IMR-90 (cell line): ENCODE measurements around the gene GPR141. TPM values are rescaled to one million over a fixed set of nuclear protein-coding genes. Genes with fewer than 3 reads are reported as not detected.

Source experiments
- ATAC-seq: fragments of 200-7000 bp; cut with Tn5 transposase; 2 replicates; pipeline ENCODE4 v1.9.1; 2020; ENCODE audit warnings: low read depth, mild to moderate bottlenecking, moderate library complexity
- BruUV-seq: library from RNA; stranded (reverse); fragments of 400-500 nt; replicated peaks from 2 replicates; lab custom pipeline; 2021; lab: Mats Ljungman, UMichigan
- CTCF ChIA-PET: fragments of 300-600 bp; formaldehyde crosslinking; extraction: SDS; loops from one replicate; lab custom pipeline; 2021; ENCODE audit warnings: antibody characterized with exemption; lab: Yijun Ruan, JAX
- POLR2A ChIA-PET: fragments of 300-600 bp; sonication (Branson Sonifier 250); formaldehyde crosslinking; loops from one replicate; lab custom pipeline; 2022; ENCODE audit warnings: antibody characterized with exemption; ENCODE audit not compliant: unreplicated experiment; lab: Charles Lee
- DNase-seq: peaks from one replicate; pipeline ENCODE4 v3.0.0; 2013
- H2AFZ ChIP-seq: replicated peaks from 2 replicates; pipeline ENCODE3; 2013; ENCODE audit warnings: low read length, mild to moderate bottlenecking; ENCODE audit not compliant: poor library complexity
- H2AK5ac ChIP-seq: 2 replicates; pipeline ENCODE4 v1.6.1; 2013; ENCODE audit warnings: low read depth, low read length, inconsistent platforms
- H2AK9ac ChIP-seq: replicated peaks from 2 replicates; pipeline ENCODE3; 2013; ENCODE audit warnings: mild to moderate bottlenecking, low read depth, low read length, moderate library complexity; ENCODE audit not compliant: poor library complexity
- H2BK120ac ChIP-seq: 2 replicates; pipeline ENCODE4 v1.6.1; 2013; ENCODE audit warnings: low read depth, low read length, inconsistent platforms
- H2BK15ac ChIP-seq: 3 replicates; pipeline ENCODE4 v1.6.1; 2013; ENCODE audit warnings: low read depth, low read length, inconsistent platforms
- H2BK20ac ChIP-seq: 2 replicates; pipeline ENCODE4 v1.6.1; 2013; ENCODE audit warnings: low read depth, mild to moderate bottlenecking, inconsistent platforms, low read length, moderate library complexity
- H2BK5ac ChIP-seq: 2 replicates; pipeline ENCODE4 v1.6.1; 2013; ENCODE audit warnings: mild to moderate bottlenecking, low read depth, low read length, inconsistent platforms; ENCODE audit not compliant: poor library complexity, severe bottlenecking
- H3K14ac ChIP-seq: replicated peaks from 2 replicates; pipeline ENCODE4 v1.6.1; 2013; ENCODE audit warnings: low read depth, low read length, inconsistent platforms
- H3K18ac ChIP-seq: 2 replicates; pipeline ENCODE4 v1.6.1; 2013; ENCODE audit warnings: low read depth, low read length, control low read depth
- H3K23ac ChIP-seq: 2 replicates; pipeline ENCODE4 v1.6.1; 2013; ENCODE audit warnings: low read depth, low read length, inconsistent platforms
- H3K27ac ChIP-seq: 2 replicates; pipeline ENCODE4 v1.5.1; 2013; ENCODE audit warnings: mild to moderate bottlenecking, control low read depth, low read length; ENCODE audit not compliant: insufficient read depth
- H3K27me3 ChIP-seq: 2 replicates; pipeline ENCODE4 v1.6.1; 2013; ENCODE audit warnings: low read length; ENCODE audit not compliant: control insufficient read depth, insufficient read depth
- H3K36me3 ChIP-seq: 2 replicates; pipeline ENCODE4 v1.6.1; 2013; ENCODE audit warnings: low read length, mixed read lengths; ENCODE audit not compliant: control insufficient read depth, insufficient read depth
- H3K4ac ChIP-seq: 2 replicates; pipeline ENCODE4 v1.6.1; 2013; ENCODE audit warnings: low read depth, low read length, inconsistent platforms
- H3K4me1 ChIP-seq: 2 replicates; pipeline ENCODE4 v1.6.1; 2013; ENCODE audit warnings: low read length, mixed read lengths; ENCODE audit not compliant: control insufficient read depth, insufficient read depth
- H3K4me2 ChIP-seq: 2 replicates; pipeline ENCODE4 v1.6.1; 2013; ENCODE audit warnings: low read depth, mild to moderate bottlenecking, control low read depth, low read length, moderate library complexity
- H3K4me3 ChIP-seq: 2 replicates; pipeline ENCODE4 v1.5.1; 2013; ENCODE audit warnings: low read depth, mild to moderate bottlenecking, control low read depth, low read length, moderate library complexity; ENCODE audit not compliant: insufficient read depth
- H3K56ac ChIP-seq: 2 replicates; pipeline ENCODE4 v1.6.1; 2013; ENCODE audit warnings: low read length, inconsistent platforms; ENCODE audit not compliant: insufficient read depth; ENCODE audit errors: extremely low read depth
- H3K79me1 ChIP-seq, 2 experiments: 2 replicates each; pipeline ENCODE4 v1.6.1; 2013; ENCODE audit warnings: low read length in 2 of 2, inconsistent platforms in 1 of 2, low read depth in 1 of 2
- H3K9ac ChIP-seq: 2 replicates; pipeline ENCODE4 v1.6.1; 2013; ENCODE audit warnings: low read depth, low read length, control low read depth
- H3K9me1 ChIP-seq: 2 replicates; pipeline ENCODE4 v1.6.1; 2013; ENCODE audit warnings: low read length, inconsistent platforms; ENCODE audit not compliant: insufficient read depth
- H3K9me3 ChIP-seq: 2 replicates; pipeline ENCODE4 v1.6.1; 2013; ENCODE audit warnings: low read length; ENCODE audit not compliant: control insufficient read depth, insufficient read depth
- H4K20me1 ChIP-seq: 2 replicates; pipeline ENCODE4 v1.6.1; 2013; ENCODE audit warnings: low read length, inconsistent platforms; ENCODE audit not compliant: insufficient read depth
- H4K5ac ChIP-seq: 2 replicates; pipeline ENCODE4 v1.6.1; 2013; ENCODE audit warnings: mild to moderate bottlenecking, low read depth, low read length, control low read depth
- H4K8ac ChIP-seq, 2 experiments: 2 replicates each; pipeline ENCODE4 v1.6.1; 2013; ENCODE audit warnings: low read depth in 2 of 2, low read length in 2 of 2, control low read depth in 1 of 2, inconsistent platforms in 1 of 2
- H4K91ac ChIP-seq: 2 replicates; pipeline ENCODE4 v1.6.1; 2013; ENCODE audit warnings: low read depth, low read length, inconsistent platforms; ENCODE audit not compliant: insufficient read depth
- CEBPB ChIP-seq: IDR thresholded peaks from 2 replicates; pipeline ENCODE4 v1.6.1; 2012; ENCODE audit warnings: low read depth, low read length, improper control_type of control experiment
- CTCF ChIP-seq: conservative IDR thresholded peaks from 2 replicates; pipeline ENCODE4 v1.5.1; 2012; ENCODE audit warnings: mild to moderate bottlenecking, low read depth, low read length, improper control_type of control experiment
- ELK1 ChIP-seq: fragments of 150-350 bp; IDR thresholded peaks from 2 replicates; pipeline ENCODE4 v1.6.1; 2016; ENCODE audit warnings: low read depth, mild to moderate bottlenecking, low read length, moderate library complexity, borderline replicate concordance
- MAZ ChIP-seq: IDR thresholded peaks from 2 replicates; pipeline ENCODE4 v1.6.1; 2012; ENCODE audit warnings: low read depth, mild to moderate bottlenecking, low read length, improper control_type of control experiment, moderate library complexity, borderline replicate concordance
- MXI1 ChIP-seq: IDR thresholded peaks from 2 replicates; pipeline ENCODE4 v1.6.1; 2012; ENCODE audit warnings: low read depth, mild to moderate bottlenecking, low read length, moderate library complexity, borderline replicate concordance
- NFE2L2 ChIP-seq: fragments of 150-350 bp; IDR thresholded peaks from 2 replicates; pipeline ENCODE4 v1.6.1; 2016; ENCODE audit warnings: low read depth, mild to moderate bottlenecking, low read length
- RFX5 ChIP-seq: IDR thresholded peaks from 2 replicates; pipeline ENCODE4 v1.8.0; 2012; ENCODE audit warnings: low read depth, mild to moderate bottlenecking, low read length, moderate library complexity
- SMC3 ChIP-seq: fragments of 150-350 bp; IDR thresholded peaks from 2 replicates; pipeline ENCODE4 v1.6.1; 2016; ENCODE audit warnings: low read depth, mild to moderate bottlenecking, antibody characterized with exemption, low read length, moderate library complexity
- USF2 ChIP-seq: fragments of 150-350 bp; IDR thresholded peaks from 2 replicates; pipeline ENCODE4 v1.6.1; 2017; ENCODE audit warnings: mild to moderate bottlenecking, antibody characterized with exemption, low read length, low read depth
- WGBS, 2 experiments: methylation state at CpG; one replicate each; pipeline versions ENCODE4 v1.1.5 to v1.1.7; 2013; ENCODE audit warnings: missing lambda C conversion rate in 2 of 2; ENCODE audit not compliant: insufficient read length in 1 of 2; ENCODE audit errors: extremely low coverage in 2 of 2; 5-methylcytosine and 5-hydroxymethylcytosine counted together
- dilution Hi-C: fragments of 300-500 bp; cut with HindIII; formaldehyde crosslinking; loops from one replicate; pipeline ENCODE4 v1.14.3; 2018; ENCODE audit warnings: low sequenced_read_pairs; ENCODE audit not compliant: unreplicated experiment
- in situ Hi-C: fragments of 300-500 bp; cut with MboI; formaldehyde crosslinking; loops from 3 replicates; pipeline ENCODE4 v1.14.3; 2019; ENCODE audit warnings: low sequenced_read_pairs, inconsistent platforms, mixed read lengths
- intact Hi-C: fragments of 100-400 bp; cut with micrococcal nuclease; formaldehyde crosslinking; loops from 2 replicates; pipeline ENCODE4 v1.10.0; 2022
- polyA plus RNA-seq, 3 experiments: library from polyadenylated mRNA; depleted of rRNA; stranded (reverse); fragments of >200 nt; gene quantifications; 2 replicates each; pipeline ENCODE4 v1.2.3, GENCODE V29; 2012; ENCODE audit warnings: low replicate concordance in 1 of 3
- total RNA-seq: library from RNA; depleted of rRNA; stranded (reverse); fragments of >200 nt; gene quantifications from 2 replicates; pipeline ENCODE4 v1.2.3, GENCODE V29; 2012

GPR141 gene
- total and polyA plus RNA-seq, 2 of the 4 experiments (the other 2 are of a cell fraction), result not detected

DNA sequence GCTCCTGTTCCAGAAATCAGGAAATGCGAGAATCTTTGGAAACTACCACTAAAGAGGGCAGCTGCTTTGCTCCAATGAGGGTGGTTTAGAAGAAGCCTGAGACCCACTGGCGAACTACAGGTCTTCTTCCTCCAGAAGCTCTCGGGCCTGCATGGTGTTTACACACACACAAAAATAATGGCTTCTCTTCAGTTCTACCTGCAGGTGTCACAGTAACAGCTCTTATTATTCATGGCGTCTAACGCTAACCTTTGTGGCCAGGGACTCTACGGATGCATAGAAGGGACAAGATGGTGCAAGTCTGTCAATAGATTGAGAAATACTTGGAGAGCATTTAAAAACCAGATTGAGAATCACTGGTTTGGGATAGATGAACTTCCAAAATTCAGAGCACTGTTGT is 22.4 kb downstream of the GPR141 start:
- dilution Hi-C loops, result no loop called here
- Histone ChIP-seq H4K20me1 (no peaks in the 10 kb centered on the region), H3K4me1 (no peaks in the 10 kb centered on the region), H3K27me3 (no peaks in the 10 kb centered on the region), H4K8ac (no peak overlapping the region), H3K27ac (no peak overlapping the region), H3K18ac (no peak overlapping the region), H2BK15ac (no peak overlapping the region), H3K23ac (no peak overlapping the region), H3K36me3 (no peaks in the 10 kb centered on the region), H3K9me3 (0 out of 2 replicates have a peak, but pooled peaks cover 4% of the 10 kb centered on the region), H4K91ac (no peak overlapping the region), H3K56ac (no peak overlapping the region), H2AK5ac (no peak overlapping the region), H3K14ac (no peak overlapping the region), H2BK5ac (no peak overlapping the region), H2BK20ac (no peak overlapping the region), H3K9ac (no peak overlapping the region), H3K79me1 (no peaks in the 10 kb centered on the region), H2BK120ac (no peak overlapping the region), H3K4ac (no peak overlapping the region), H3K9me1 (no peaks in the 10 kb centered on the region), H2AFZ (no peak overlapping the region), H4K5ac (no peak overlapping the region), H3K4me3 (no peak overlapping the region), H2AK9ac (no peak overlapping the region), H3K4me2 (no peak overlapping the region)
- intact Hi-C loops, result no loop called here
- no CpG with 5 or more reads among the region's 6 CpGs for WGBS, 2 experiments
- DNase-seq, result no peak
- ChIA-PET POLR2A (no interaction called here), CTCF (no interaction called here)
- no peak for TF ChIP-seq CTCF
- no peak for TF ChIP-seq CEBPB
- no peak for TF ChIP-seq USF2
- no peak for TF ChIP-seq SMC3
- TF ChIP-seq ELK1, result no peak
- TF ChIP-seq MXI1, result no peak
- no peak for TF ChIP-seq MAZ
- no peak for TF ChIP-seq RFX5
- TF ChIP-seq NFE2L2, result no peak
- ATAC-seq, result no peak
- in situ Hi-C loops, result no loop called here
- BruUV-seq, result no TSS peak
